ENCODE measurements around the gene TRHDE.

The TRHDE gene

DNA sequence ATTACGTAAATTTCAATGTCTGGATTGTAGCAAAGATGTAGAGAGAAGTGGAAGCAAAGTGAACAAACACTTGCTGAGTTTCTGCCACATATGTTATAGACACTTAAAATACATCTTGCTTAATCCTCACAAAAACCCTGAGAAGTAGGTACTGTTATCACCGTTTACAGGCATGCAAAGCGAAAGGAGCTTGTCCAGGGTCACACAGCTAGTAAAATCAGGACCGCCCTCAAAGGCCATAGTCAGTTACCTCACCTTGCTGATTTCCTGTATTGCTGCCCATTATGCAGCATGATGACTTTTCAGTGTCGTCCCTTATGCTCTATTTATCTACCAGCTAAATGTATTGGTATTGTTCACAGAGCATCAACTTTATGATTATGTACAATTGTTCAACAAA is 39.8 kb downstream of the TRHDE start:
- Histone ChIP-seq H3K9ac (ENCODE audit: low read length) (no peak overlapping the region), H3K9me3 (ENCODE audit: insufficient read depth, low read length) (no peaks in the 10 kb centered on the region), H3K4me1 (ENCODE audit: low read length) (no peaks in the 10 kb centered on the region), H3K79me2 (ENCODE audit: low read length) (no peaks in the 10 kb centered on the region), H3K27ac (ENCODE audit: low read length) (no peak overlapping the region), H3K36me3 (replicated peaks; ENCODE audit: low read depth, low read length) (no peaks in the 10 kb centered on the region), H2AFZ (ENCODE audit: low read depth, low read length) (no peak overlapping the region), H3K4me2 (ENCODE audit: low read length) (no peak overlapping the region), H3K27me3 (ENCODE audit: low read depth, low read length) (no peaks in the 10 kb centered on the region), H4K20me1 (ENCODE audit: insufficient read depth, low read length) (no peaks in the 10 kb centered on the region), H3K4me3 (ENCODE audit: low read length) (no peak overlapping the region)
- no peak for TF ChIP-seq EZH2phosphoT487 (IDR thresholded peaks at IDR 0.05; ENCODE audit: low read depth)
- TF ChIP-seq, protein P1, sequence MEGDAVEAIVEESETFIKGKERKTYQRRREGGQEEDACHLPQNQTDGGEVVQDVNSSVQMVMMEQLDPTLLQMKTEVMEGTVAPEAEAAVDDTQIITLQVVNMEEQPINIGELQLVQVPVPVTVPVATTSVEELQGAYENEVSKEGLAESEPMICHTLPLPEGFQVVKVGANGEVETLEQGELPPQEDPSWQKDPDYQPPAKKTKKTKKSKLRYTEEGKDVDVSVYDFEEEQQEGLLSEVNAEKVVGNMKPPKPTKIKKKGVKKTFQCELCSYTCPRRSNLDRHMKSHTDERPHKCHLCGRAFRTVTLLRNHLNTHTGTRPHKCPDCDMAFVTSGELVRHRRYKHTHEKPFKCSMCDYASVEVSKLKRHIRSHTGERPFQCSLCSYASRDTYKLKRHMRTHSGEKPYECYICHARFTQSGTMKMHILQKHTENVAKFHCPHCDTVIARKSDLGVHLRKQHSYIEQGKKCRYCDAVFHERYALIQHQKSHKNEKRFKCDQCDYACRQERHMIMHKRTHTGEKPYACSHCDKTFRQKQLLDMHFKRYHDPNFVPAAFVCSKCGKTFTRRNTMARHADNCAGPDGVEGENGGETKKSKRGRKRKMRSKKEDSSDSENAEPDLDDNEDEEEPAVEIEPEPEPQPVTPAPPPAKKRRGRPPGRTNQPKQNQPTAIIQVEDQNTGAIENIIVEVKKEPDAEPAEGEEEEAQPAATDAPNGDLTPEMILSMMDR (IDR thresholded peaks at IDR 0.05; ENCODE audit: low read depth, low read length) = no peak

DNA sequence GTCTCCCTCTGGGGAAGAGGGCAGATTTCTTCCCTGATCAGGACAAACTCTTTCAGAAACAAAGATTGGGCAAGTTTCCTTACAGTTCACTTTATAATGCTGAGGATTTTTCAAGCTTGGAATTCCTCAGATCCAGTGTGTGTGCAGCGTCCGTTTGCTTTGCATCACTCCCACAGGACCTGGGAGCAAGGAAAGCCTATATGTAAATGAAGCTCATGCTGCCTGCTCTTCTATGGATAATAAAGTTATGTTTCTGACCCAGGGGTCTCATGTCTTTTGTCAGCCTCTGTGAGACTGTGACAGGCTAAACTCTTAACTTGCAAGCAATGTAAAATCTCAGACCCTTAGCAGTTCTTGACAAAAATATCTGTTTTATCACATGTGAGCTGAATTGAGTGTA is 41.6 kb downstream of the TRHDE start:
- H3K4me3 ChIP-seq (ENCODE audit: low read length) = no peak overlapping the region
- no peaks in the 10 kb centered on the region for H3K27me3 ChIP-seq (ENCODE audit: low read depth, low read length)
- no peaks in the 10 kb centered on the region for H3K36me3 ChIP-seq (replicated peaks; ENCODE audit: low read depth, low read length)
- TF ChIP-seq, protein P1 (IDR thresholded peaks at IDR 0.05; ENCODE audit: low read depth, low read length) = no peak
- TF ChIP-seq EZH2phosphoT487 (IDR thresholded peaks at IDR 0.05; ENCODE audit: low read depth) = no peak
- H3K79me2 ChIP-seq (ENCODE audit: low read length) = no peaks in the 10 kb centered on the region
- no peaks in the 10 kb centered on the region for H3K4me1 ChIP-seq (ENCODE audit: low read length)
- no peak overlapping the region for H3K27ac ChIP-seq (ENCODE audit: low read length)
- no peak overlapping the region for H2AFZ ChIP-seq (ENCODE audit: low read depth, low read length)
- H3K4me2 ChIP-seq (ENCODE audit: low read length) = no peak overlapping the region
- H4K20me1 ChIP-seq (ENCODE audit: insufficient read depth, low read length) = no peaks in the 10 kb centered on the region
- H3K9ac ChIP-seq (ENCODE audit: low read length) = no peak overlapping the region
- H3K9me3 ChIP-seq (ENCODE audit: insufficient read depth, low read length) = no peaks in the 10 kb centered on the region

DNA sequence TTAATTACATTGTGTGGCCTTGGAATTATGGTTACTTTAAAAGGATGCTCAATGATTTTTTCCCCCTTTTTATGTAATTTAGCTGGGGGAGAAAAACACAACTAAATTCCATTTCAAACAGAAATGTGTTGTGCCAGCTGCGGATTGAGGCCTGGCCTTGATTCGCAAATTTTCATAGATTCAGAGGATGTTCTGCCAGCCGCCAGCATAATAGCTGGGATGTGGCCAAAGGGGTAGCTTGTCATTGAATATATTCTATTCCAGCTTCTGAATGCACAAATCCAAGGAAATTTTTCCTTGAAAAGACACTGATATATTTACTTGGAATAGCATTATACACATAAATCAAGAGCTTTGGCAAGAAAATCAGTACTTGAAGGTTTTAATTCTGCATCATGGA is 43.7 kb downstream of the TRHDE start:
- H3K79me2 ChIP-seq (ENCODE audit: low read length) = no peaks in the 10 kb centered on the region
- H3K27ac ChIP-seq (ENCODE audit: low read length) = no peak overlapping the region
- H3K4me3 ChIP-seq (ENCODE audit: low read length) = no peak overlapping the region
- no peak for TF ChIP-seq EZH2phosphoT487 (IDR thresholded peaks at IDR 0.05; ENCODE audit: low read depth)
- TF ChIP-seq, protein P1 (IDR thresholded peaks at IDR 0.05; ENCODE audit: low read depth, low read length) = no peak
- H3K27me3 ChIP-seq (ENCODE audit: low read depth, low read length) = no peaks in the 10 kb centered on the region
- no peaks in the 10 kb centered on the region for H3K9me3 ChIP-seq (ENCODE audit: insufficient read depth, low read length)
- H3K36me3 ChIP-seq (replicated peaks; ENCODE audit: low read depth, low read length) = no peaks in the 10 kb centered on the region
- no peak overlapping the region for H2AFZ ChIP-seq (ENCODE audit: low read depth, low read length)
- no peaks in the 10 kb centered on the region for H3K4me1 ChIP-seq (ENCODE audit: low read length)
- no peaks in the 10 kb centered on the region for H4K20me1 ChIP-seq (ENCODE audit: insufficient read depth, low read length)
- no peak overlapping the region for H3K4me2 ChIP-seq (ENCODE audit: low read length)
- H3K9ac ChIP-seq (ENCODE audit: low read length) = no peak overlapping the region

DNA sequence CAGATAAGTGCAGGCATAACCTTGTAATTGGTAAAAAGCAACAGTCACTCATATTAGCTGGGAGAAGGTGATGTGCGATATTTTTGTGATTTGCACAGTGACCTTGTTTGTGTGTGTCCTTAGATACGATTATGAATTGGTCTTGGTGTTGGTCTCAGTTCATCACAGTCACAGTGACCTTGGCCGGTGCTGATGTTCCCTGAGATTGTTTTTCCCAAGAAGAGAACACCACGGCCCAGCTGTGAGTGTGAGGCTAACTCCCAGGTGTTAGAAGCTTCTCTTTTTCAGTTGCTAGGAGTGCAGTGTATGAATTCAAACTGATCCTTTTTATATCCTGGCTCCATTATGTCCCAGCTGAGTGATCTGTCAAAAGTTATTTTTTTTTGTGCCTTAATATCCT is 46.2 kb downstream of the TRHDE start:
- Histone ChIP-seq H3K4me1 (ENCODE audit: low read length) (no peaks in the 10 kb centered on the region), H3K79me2 (ENCODE audit: low read length) (no peaks in the 10 kb centered on the region), H3K9me3 (ENCODE audit: insufficient read depth, low read length) (no peaks in the 10 kb centered on the region), H3K4me2 (ENCODE audit: low read length) (no peak overlapping the region), H4K20me1 (ENCODE audit: insufficient read depth, low read length) (no peaks in the 10 kb centered on the region), H3K9ac (ENCODE audit: low read length) (no peak overlapping the region), H3K27me3 (ENCODE audit: low read depth, low read length) (no peaks in the 10 kb centered on the region), H3K36me3 (replicated peaks; ENCODE audit: low read depth, low read length) (no peaks in the 10 kb centered on the region), H3K4me3 (ENCODE audit: low read length) (no peak overlapping the region), H3K27ac (ENCODE audit: low read length) (no peak overlapping the region), H2AFZ (ENCODE audit: low read depth, low read length) (no peak overlapping the region)
- no peak for TF ChIP-seq EZH2phosphoT487 (IDR thresholded peaks at IDR 0.05; ENCODE audit: low read depth)
- TF ChIP-seq, protein P1 (IDR thresholded peaks at IDR 0.05; ENCODE audit: low read depth, low read length) = no peak
